Liver (tissue), 3 donors: ENCODE results near the gene GCNT2.

Experiments used
- JUND ChIP-seq, 2 donors: IDR thresholded peaks; 2 replicates each; pipeline ENCODE4 v1.6.1; 2016; ENCODE audit warnings: antibody characterized with exemption in 2 of 2
- RAD21 ChIP-seq, 2 donors: IDR thresholded peaks; 2 replicates each; pipeline ENCODE4 v1.6.1; 2016; ENCODE audit warnings: antibody characterized with exemption in 2 of 2, mild to moderate bottlenecking in 2 of 2
- RXRA ChIP-seq, 2 donors: IDR thresholded peaks; 2 replicates each; pipeline ENCODE4 v1.6.1; 2017 to 2018; ENCODE audit warnings: antibody characterized with exemption in 2 of 2, mild to moderate bottlenecking in 1 of 2
- TF ChIP-seq, protein P1 (sequence below): fragments of 150-350 bp; IDR thresholded peaks from 2 replicates; pipeline ENCODE4 v1.5.1; 2017; ENCODE audit warnings: improper control_type of control experiment, low read depth, low read length; ENCODE audit not compliant: missing input control
- TF ChIP-seq, protein P2 (sequence below): IDR thresholded peaks from 2 replicates; pipeline ENCODE4 v1.6.1; 2016; ENCODE audit warnings: antibody characterized with exemption
- donor health status: healthy.
- donor health status: healthy.

DNA sequence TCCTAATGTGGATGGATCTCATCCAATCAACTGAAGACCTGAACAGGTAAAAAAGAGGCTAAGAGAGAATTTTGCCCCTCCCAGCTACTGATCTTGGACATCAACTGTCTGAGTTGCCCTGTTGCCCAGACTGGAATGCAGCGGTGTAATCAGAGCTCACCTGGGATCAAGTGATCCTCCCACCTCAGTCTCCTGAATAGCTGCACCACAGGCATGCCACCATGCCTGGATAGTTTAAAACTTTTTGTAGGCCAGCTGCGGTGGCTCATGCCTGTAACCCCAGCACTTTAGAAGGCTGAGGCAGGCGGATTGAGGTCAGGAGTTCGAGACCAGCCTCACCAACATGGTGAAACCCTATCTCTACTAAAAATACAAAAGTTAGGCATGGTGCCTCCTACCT, 34.9 kb upstream of the GCNT2 start:
- no peak for TF ChIP-seq RAD21 (IDR thresholded peaks at IDR 0.05)
- TF ChIP-seq, protein P1, sequence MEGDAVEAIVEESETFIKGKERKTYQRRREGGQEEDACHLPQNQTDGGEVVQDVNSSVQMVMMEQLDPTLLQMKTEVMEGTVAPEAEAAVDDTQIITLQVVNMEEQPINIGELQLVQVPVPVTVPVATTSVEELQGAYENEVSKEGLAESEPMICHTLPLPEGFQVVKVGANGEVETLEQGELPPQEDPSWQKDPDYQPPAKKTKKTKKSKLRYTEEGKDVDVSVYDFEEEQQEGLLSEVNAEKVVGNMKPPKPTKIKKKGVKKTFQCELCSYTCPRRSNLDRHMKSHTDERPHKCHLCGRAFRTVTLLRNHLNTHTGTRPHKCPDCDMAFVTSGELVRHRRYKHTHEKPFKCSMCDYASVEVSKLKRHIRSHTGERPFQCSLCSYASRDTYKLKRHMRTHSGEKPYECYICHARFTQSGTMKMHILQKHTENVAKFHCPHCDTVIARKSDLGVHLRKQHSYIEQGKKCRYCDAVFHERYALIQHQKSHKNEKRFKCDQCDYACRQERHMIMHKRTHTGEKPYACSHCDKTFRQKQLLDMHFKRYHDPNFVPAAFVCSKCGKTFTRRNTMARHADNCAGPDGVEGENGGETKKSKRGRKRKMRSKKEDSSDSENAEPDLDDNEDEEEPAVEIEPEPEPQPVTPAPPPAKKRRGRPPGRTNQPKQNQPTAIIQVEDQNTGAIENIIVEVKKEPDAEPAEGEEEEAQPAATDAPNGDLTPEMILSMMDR, result no peak
- TF ChIP-seq, protein P2, sequence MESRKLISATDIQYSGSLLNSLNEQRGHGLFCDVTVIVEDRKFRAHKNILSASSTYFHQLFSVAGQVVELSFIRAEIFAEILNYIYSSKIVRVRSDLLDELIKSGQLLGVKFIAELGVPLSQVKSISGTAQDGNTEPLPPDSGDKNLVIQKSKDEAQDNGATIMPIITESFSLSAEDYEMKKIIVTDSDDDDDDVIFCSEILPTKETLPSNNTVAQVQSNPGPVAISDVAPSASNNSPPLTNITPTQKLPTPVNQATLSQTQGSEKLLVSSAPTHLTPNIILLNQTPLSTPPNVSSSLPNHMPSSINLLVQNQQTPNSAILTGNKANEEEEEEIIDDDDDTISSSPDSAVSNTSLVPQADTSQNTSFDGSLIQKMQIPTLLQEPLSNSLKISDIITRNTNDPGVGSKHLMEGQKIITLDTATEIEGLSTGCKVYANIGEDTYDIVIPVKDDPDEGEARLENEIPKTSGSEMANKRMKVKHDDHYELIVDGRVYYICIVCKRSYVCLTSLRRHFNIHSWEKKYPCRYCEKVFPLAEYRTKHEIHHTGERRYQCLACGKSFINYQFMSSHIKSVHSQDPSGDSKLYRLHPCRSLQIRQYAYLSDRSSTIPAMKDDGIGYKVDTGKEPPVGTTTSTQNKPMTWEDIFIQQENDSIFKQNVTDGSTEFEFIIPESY, result no peak
- no peak for TF ChIP-seq RXRA (IDR thresholded peaks at IDR 0.05)
- no peak for TF ChIP-seq JUND (IDR thresholded peaks at IDR 0.05)
